Neuronal stem cell (in vitro differentiated cells): Measurements from ENCODE around the gene WNT9A.

Experiments used
- DNase-seq: peaks from one replicate; pipeline ENCODE4 v3.0.0-alpha.2; 2013; ENCODE audit warnings: low spot score
- H2AFZ ChIP-seq: one replicate; pipeline ENCODE4 v1.6.1; 2013; ENCODE audit warnings: mild to moderate bottlenecking, low read length, inconsistent platforms
- H2AK5ac ChIP-seq: 2 replicates; pipeline ENCODE4 v1.6.1; 2013; ENCODE audit warnings: low read depth, mild to moderate bottlenecking, inconsistent platforms, low read length, moderate library complexity, mixed read lengths
- H2BK120ac ChIP-seq: 2 replicates; pipeline ENCODE4 v1.6.1; 2013; ENCODE audit warnings: low read depth, mild to moderate bottlenecking, inconsistent platforms, low read length, moderate library complexity, mixed read lengths
- H2BK12ac ChIP-seq: one replicate; pipeline ENCODE4 v1.6.1; 2013; ENCODE audit warnings: low read length, inconsistent platforms
- H2BK15ac ChIP-seq: 2 replicates; pipeline ENCODE4 v1.6.1; 2013; ENCODE audit warnings: mild to moderate bottlenecking, low read length, inconsistent platforms, mixed read lengths
- H2BK5ac ChIP-seq: one replicate; pipeline ENCODE4 v1.6.1; 2013; ENCODE audit warnings: inconsistent platforms, mild to moderate bottlenecking, low read length, moderate library complexity
- H3K14ac ChIP-seq: one replicate; pipeline ENCODE4 v1.6.1; 2013; ENCODE audit warnings: low read length, inconsistent platforms
- H3K18ac ChIP-seq: 2 replicates; pipeline ENCODE4 v1.6.1; 2013; ENCODE audit warnings: low read length, inconsistent platforms
- H3K23ac ChIP-seq: 2 replicates; pipeline ENCODE4 v1.6.1; 2013; ENCODE audit warnings: low read depth, mild to moderate bottlenecking, mixed read lengths, low read length, inconsistent platforms; ENCODE audit not compliant: poor library complexity
- H3K27ac ChIP-seq: replicated peaks from 3 replicates; pipeline ENCODE4 v1.5.1; 2013; ENCODE audit warnings: low read length, inconsistent platforms
- H3K27me3 ChIP-seq, 3 experiments: 2 replicates each; pipeline ENCODE4 v1.6.1; 2013; ENCODE audit warnings: low read length in 3 of 3, mild to moderate bottlenecking in 2 of 3, inconsistent platforms in 1 of 3, low read depth in 1 of 3, mixed read lengths in 1 of 3, moderate library complexity in 1 of 3; ENCODE audit not compliant: control insufficient read depth in 3 of 3, insufficient read depth in 3 of 3
- H3K36me3 ChIP-seq, 2 donors: replicated peaks in 1 of 2; 2 replicates each; pipeline ENCODE4 v1.6.1; 2013; ENCODE audit warnings: low read length in 2 of 2; ENCODE audit not compliant: control insufficient read depth in 2 of 2, insufficient read depth in 2 of 2
- H3K4ac ChIP-seq: 2 replicates; pipeline ENCODE4 v1.6.1; 2013; ENCODE audit warnings: inconsistent platforms, mild to moderate bottlenecking, low read length, moderate library complexity
- H3K4me1 ChIP-seq, 2 donors: 1 replicate in 1 of 2; 2 replicates in 1 of 2; pipeline ENCODE4 v1.6.1; 2013; ENCODE audit warnings: low read length in 2 of 2, low read depth in 1 of 2; ENCODE audit not compliant: control insufficient read depth in 2 of 2, insufficient read depth in 1 of 2
- H3K4me2 ChIP-seq: one replicate; pipeline ENCODE4 v1.6.1; 2013; ENCODE audit warnings: mild to moderate bottlenecking, low read length, inconsistent platforms; ENCODE audit not compliant: insufficient read depth, poor library complexity, severe bottlenecking
- H3K4me3 ChIP-seq, 2 donors: 2 replicates each; pipeline ENCODE4 v1.5.1; 2013; ENCODE audit warnings: low read length in 2 of 2, mild to moderate bottlenecking in 2 of 2, inconsistent platforms in 1 of 2, moderate library complexity in 1 of 2
- H3K79me1 ChIP-seq: one replicate; pipeline ENCODE4 v1.6.1; 2013; ENCODE audit warnings: low read depth, mild to moderate bottlenecking, inconsistent platforms, low read length, moderate library complexity
- H3K9ac ChIP-seq: one replicate; pipeline ENCODE4 v1.6.1; 2013; ENCODE audit warnings: mild to moderate bottlenecking, low read depth, low read length, inconsistent platforms; ENCODE audit not compliant: poor library complexity
- H3K9me3 ChIP-seq, 2 donors: replicated peaks in 1 of 2; 2 replicates each; pipeline versions ENCODE3 to v1.6.1; 2013; ENCODE audit warnings: low read length in 2 of 2, mild to moderate bottlenecking in 2 of 2, inconsistent platforms in 1 of 2, low read depth in 1 of 2, mixed read lengths in 1 of 2, moderate library complexity in 1 of 2; ENCODE audit not compliant: control insufficient read depth in 2 of 2, insufficient read depth in 1 of 2
- H4K8ac ChIP-seq: one replicate; pipeline ENCODE4 v1.6.1; 2013; ENCODE audit warnings: low read depth, mild to moderate bottlenecking, inconsistent platforms, low read length, moderate library complexity
- H4K91ac ChIP-seq: one replicate; pipeline ENCODE4 v1.6.1; 2013; ENCODE audit warnings: low read length, low read depth, mild to moderate bottlenecking, inconsistent platforms; ENCODE audit not compliant: poor library complexity
- WGBS, 2 donors: extraction: QIAGEN DNeasy Blood & Tissue Kit; methylation state at CpG; one replicate each; pipeline ENCODE4 v1.1.7; 2013; ENCODE audit warnings: missing lambda C conversion rate in 2 of 2, mixed read lengths in 1 of 2; ENCODE audit not compliant: insufficient read length in 2 of 2, insufficient replicate concordance in 1 of 2; ENCODE audit errors: extremely low coverage in 2 of 2; 5-methylcytosine and 5-hydroxymethylcytosine counted together

WNT9A gene

DNA sequence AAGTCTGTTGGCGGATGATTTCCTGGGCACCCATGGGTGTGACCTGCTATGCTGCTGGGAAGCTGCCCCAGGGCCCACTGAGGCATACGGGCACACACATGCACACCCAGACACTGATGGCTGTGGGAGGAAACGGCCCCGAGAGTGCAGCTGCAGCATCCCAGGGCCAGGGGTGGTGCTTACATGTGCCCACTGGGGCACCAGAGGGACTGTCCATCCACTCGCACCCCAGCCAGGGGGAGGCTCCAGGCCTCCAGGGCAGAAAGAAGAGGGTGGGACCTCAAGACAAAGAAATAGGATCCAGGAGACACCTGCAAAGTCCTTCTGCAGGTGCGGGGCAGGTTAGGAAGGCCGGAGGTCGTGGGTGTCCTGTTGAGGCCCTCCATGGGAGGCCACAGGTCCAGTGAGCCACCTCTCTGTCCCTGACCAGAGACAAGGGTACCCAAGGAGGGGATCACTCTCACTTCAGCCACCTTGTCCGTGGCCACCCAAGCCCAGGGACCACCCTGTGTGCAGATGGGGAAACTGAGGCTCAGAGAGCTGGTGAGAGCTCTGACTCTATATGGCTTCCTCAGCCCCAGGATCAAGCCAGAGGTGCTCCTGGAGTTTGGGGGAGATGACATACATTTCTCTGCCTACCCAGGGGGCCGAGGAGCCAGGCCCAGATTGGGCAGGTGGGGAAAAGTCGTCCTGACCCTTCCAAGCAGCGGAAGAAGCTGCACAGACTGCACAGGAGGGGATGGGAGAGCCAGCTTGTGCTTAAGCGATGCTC, 57.1 kb downstream of the WNT9A start:
- no peaks in the 10 kb centered on the region for H3K79me1 ChIP-seq
- peak overlapping the region; percentile 97 for H2BK12ac ChIP-seq
- peak overlapping the region; percentile 56 for H2BK5ac ChIP-seq
- no peak for DNase-seq
- H3K27ac ChIP-seq, result no peak overlapping the region
- H3K27me3 ChIP-seq, result no peaks in the 10 kb centered on the region
- H3K4me1 ChIP-seq, result peaks cover 11 to 33% of the 10 kb centered on the region in 2 donors
- WGBS, 2 donors, result no CpG with 5 or more reads among the region's 13 CpGs
- H3K14ac ChIP-seq, result no peak overlapping the region
- no peak overlapping the region for H4K8ac ChIP-seq
- H4K91ac ChIP-seq, result peak overlapping the region; percentile 88
- H2BK15ac ChIP-seq, result peak overlapping the region; percentile 54
- no peak overlapping the region for H3K4me2 ChIP-seq
- peak overlapping the region; percentile 52 for H3K23ac ChIP-seq
- H2AK5ac ChIP-seq, result peak overlapping the region; percentile 88
- no peak overlapping the region for H3K4me3 ChIP-seq
- peak overlapping the region; percentile 74 for H3K9ac ChIP-seq
- no peak overlapping the region for H3K4ac ChIP-seq
- H2AFZ ChIP-seq, result no peak overlapping the region
- H3K36me3 ChIP-seq, result no peaks in the 10 kb centered on the region
- no peaks in the 10 kb centered on the region for H3K9me3 ChIP-seq
- peak overlapping the region; percentile 35 for H2BK120ac ChIP-seq
- H3K18ac ChIP-seq, result peak overlapping the region; percentile 74

DNA sequence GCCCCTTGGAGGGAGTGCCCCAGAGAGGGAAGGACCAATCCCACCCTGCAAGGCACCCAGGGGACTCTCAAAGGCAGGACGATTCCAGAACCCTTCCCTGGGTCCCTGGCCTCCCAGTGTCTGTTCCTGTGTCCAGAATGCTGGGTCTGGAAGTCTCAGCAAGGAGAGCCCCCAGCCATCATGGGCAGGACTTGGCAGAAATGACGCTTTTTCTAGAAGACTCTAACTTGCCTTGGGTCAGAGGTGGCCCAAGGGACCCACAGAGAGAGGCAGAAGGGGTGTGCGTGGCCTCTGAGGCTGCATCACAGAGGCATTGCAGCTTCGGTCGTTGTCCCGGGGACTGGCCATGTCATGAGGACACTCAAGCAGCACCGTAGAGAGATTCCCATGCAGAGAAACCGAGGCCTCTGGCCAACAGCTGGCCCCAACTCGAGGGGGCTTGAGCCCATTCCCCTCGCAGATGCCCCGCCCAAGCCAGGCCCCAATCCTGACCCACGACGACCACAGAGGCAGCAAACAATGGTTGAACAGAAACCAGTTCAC, 57.8 kb downstream of the WNT9A start:
- Histone ChIP-seq H3K14ac (no peak overlapping the region), H3K4me3 (no peak overlapping the region), H2BK15ac (no peak overlapping the region), H4K91ac (no peak overlapping the region), H3K79me1 (no peaks in the 10 kb centered on the region), H2AK5ac (peak overlapping the region; percentile 69), H3K23ac (no peak overlapping the region), H3K9ac (no peak overlapping the region), H2BK120ac (no peak overlapping the region), H2BK12ac (peak overlapping the region; percentile 88), H3K4ac (no peak overlapping the region), H3K9me3 (no peaks in the 10 kb centered on the region), H3K4me2 (no peak overlapping the region), H3K4me1 (peaks cover 13 to 37% of the 10 kb centered on the region in 2 donors), H4K8ac (no peak overlapping the region), H2BK5ac (no peak overlapping the region), H3K18ac (no peak overlapping the region), H3K27me3 (no peaks in the 10 kb centered on the region), H2AFZ (no peak overlapping the region), H3K36me3 (no peaks in the 10 kb centered on the region), H3K27ac (no peak overlapping the region)
- no peak for DNase-seq
- WGBS, 2 donors, result no CpG with 5 or more reads among the region's 13 CpGs

GRCh38 chr1:227889047-227889862, 58.5 kb downstream of the WNT9A start:
- Histone ChIP-seq H3K27me3 (no peaks in the 10 kb centered on the region), H2BK5ac (no peak overlapping the region), H4K91ac (no peak overlapping the region), H3K27ac (no peak overlapping the region), H3K18ac (peak overlapping the region; percentile 88), H3K4me3 (no peak overlapping the region), H3K23ac (peak overlapping the region; percentile 75), H4K8ac (peak overlapping the region; percentile 6), H2BK12ac (peak overlapping the region; percentile 95), H3K79me1 (no peaks in the 10 kb centered on the region), H3K4me1 (peaks cover 13 to 37% of the 10 kb centered on the region in 2 donors), H2AFZ (no peak overlapping the region), H3K36me3 (no peaks in the 10 kb centered on the region), H2AK5ac (peak overlapping the region; percentile 100), H3K4me2 (no peak overlapping the region), H2BK120ac (peak overlapping the region; percentile 55), H3K4ac (no peak overlapping the region), H2BK15ac (peak overlapping the region; percentile 93), H3K14ac (peak overlapping the region; percentile 63), H3K9me3 (no peaks in the 10 kb centered on the region), H3K9ac (peak overlapping the region; percentile 12)
- DNase-seq, result no peak
- WGBS, 2 donors, result no CpG with 5 or more reads among the region's 14 CpGs
